ENCODE results near the gene OR6P1.

OR6P1 gene

DNA sequence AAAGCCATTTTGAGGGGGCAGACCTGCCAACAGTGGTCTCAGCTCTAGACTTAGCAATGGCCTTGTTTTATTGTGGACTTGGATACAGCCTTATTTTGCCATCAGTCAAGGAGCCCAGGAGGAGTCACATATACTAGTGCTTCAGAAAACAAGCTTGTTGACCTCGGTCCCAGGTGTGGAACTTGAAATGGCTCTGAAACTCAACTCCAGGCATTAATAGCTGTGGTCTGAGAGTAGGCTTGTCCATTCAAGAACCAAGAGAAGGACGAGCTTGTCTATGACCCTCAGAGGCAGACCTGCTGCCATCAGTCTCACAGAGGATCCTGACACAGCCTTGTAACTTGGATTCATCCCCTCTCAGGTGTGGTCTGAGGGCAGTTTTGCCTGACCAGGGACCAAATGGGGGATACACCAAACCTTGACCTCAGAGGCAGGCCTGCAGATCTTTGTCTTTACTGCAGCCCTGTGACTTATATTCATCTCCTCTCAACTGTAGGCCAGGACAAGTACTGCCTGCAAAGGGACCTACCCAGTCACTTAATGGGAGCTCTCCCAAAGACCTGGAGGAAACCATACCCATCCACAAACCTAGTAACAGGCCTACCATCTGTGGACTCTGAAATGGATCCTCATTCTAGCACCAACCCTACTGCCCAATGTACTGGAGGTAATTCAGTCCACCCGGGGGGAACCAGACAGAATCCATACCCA, 49.3 kb downstream of the OR6P1 start:
- Histone ChIP-seq H3K9me2 (ENCODE audit: low read depth, low read length) (no peaks in the 10 kb centered on the region), H3K4me3 (ENCODE audit: low read depth, low read length, poor library complexity, severe bottlenecking) (no peak overlapping the region), H3K9me3 (ENCODE audit: low read length) (no peaks in the 10 kb centered on the region), H3K27me3 (ENCODE audit: insufficient read depth, low read length) (no peaks in the 10 kb centered on the region), H3F3A (ENCODE audit: insufficient read depth, low read length) (no peaks in the 10 kb centered on the region), H2AFZ (ENCODE audit: low read length) (no peak overlapping the region), H3K9ac (ENCODE audit: low read length) (no peak overlapping the region), H3K27ac (ENCODE audit: low read depth, low read length, poor library complexity, severe bottlenecking) (no peak overlapping the region), H3K36me3 (ENCODE audit: insufficient read depth, low read length) (no peaks in the 10 kb centered on the region), H3K4me2 (ENCODE audit: low read length) (no peak overlapping the region), H3K79me2 (ENCODE audit: insufficient read depth, low read length) (no peaks in the 10 kb centered on the region), H3K4me1 (ENCODE audit: insufficient read depth, low read length, severe bottlenecking) (no peaks in the 10 kb centered on the region), H4K20me1 (ENCODE audit: insufficient read depth, low read length) (no peaks in the 10 kb centered on the region)
- no peak for TF ChIP-seq EZH2 (IDR thresholded peaks at IDR 0.05; ENCODE audit: borderline replicate concordance, low read length)
- TF ChIP-seq, protein P1, sequence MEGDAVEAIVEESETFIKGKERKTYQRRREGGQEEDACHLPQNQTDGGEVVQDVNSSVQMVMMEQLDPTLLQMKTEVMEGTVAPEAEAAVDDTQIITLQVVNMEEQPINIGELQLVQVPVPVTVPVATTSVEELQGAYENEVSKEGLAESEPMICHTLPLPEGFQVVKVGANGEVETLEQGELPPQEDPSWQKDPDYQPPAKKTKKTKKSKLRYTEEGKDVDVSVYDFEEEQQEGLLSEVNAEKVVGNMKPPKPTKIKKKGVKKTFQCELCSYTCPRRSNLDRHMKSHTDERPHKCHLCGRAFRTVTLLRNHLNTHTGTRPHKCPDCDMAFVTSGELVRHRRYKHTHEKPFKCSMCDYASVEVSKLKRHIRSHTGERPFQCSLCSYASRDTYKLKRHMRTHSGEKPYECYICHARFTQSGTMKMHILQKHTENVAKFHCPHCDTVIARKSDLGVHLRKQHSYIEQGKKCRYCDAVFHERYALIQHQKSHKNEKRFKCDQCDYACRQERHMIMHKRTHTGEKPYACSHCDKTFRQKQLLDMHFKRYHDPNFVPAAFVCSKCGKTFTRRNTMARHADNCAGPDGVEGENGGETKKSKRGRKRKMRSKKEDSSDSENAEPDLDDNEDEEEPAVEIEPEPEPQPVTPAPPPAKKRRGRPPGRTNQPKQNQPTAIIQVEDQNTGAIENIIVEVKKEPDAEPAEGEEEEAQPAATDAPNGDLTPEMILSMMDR (IDR thresholded peaks at IDR 0.05; ENCODE audit: low read length): no peak

DNA sequence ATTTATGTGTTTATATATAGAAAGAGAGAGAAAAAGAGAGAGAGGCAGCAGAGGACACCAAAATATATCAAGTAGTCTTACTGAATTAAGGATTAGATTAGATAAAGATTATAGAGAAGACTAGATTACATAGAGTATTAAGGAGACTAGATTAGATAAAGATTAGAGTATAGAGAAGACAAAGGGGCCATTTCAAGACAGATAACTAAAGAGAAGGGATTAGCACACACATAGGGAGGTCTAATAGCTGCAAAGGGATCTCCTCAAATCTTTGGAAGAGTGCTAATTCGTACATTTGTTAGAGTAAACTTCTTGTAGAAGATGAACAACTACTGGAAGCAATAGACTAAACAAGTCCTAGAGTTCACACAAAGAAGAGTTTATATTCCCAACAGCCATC, 50.4 kb downstream of the OR6P1 start:
- Histone ChIP-seq H3K4me3 (ENCODE audit: low read depth, low read length, poor library complexity, severe bottlenecking) (no peak overlapping the region), H3K4me2 (ENCODE audit: low read length) (no peak overlapping the region), H3K36me3 (ENCODE audit: insufficient read depth, low read length) (no peaks in the 10 kb centered on the region), H3K27ac (ENCODE audit: low read depth, low read length, poor library complexity, severe bottlenecking) (no peak overlapping the region), H3K9ac (ENCODE audit: low read length) (no peak overlapping the region), H3K9me3 (ENCODE audit: low read length) (no peaks in the 10 kb centered on the region), H3F3A (ENCODE audit: insufficient read depth, low read length) (no peaks in the 10 kb centered on the region), H2AFZ (ENCODE audit: low read length) (no peak overlapping the region), H3K4me1 (ENCODE audit: insufficient read depth, low read length, severe bottlenecking) (no peaks in the 10 kb centered on the region), H3K27me3 (ENCODE audit: insufficient read depth, low read length) (no peaks in the 10 kb centered on the region), H3K9me2 (ENCODE audit: low read depth, low read length) (no peaks in the 10 kb centered on the region), H4K20me1 (ENCODE audit: insufficient read depth, low read length) (no peaks in the 10 kb centered on the region), H3K79me2 (ENCODE audit: insufficient read depth, low read length) (no peaks in the 10 kb centered on the region)
- TF ChIP-seq, protein P1 (IDR thresholded peaks at IDR 0.05; ENCODE audit: low read length): no peak
- TF ChIP-seq EZH2 (IDR thresholded peaks at IDR 0.05; ENCODE audit: borderline replicate concordance, low read length): no peak

DNA sequence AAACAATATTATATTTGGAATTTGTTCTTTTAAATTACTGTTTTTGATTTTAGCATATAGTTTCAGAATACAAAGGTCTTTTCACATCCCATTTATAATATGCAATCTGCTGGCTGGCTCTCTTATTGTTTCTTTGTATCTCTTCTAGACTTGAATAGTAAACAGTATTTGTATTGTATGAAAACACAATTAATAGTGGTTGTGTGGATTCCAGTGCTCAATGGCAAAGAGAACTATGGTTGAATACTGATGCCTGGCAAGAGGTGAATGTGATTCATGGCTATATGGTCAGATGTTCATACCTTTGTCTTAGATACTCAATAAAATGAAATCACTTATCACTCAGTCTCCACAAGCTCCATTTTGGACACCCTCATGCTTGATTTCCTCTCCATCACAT, 53.4 kb downstream of the OR6P1 start:
- no peaks in the 10 kb centered on the region for H4K20me1 ChIP-seq (ENCODE audit: insufficient read depth, low read length)
- H3F3A ChIP-seq (ENCODE audit: insufficient read depth, low read length): no peaks in the 10 kb centered on the region
- no peaks in the 10 kb centered on the region for H3K79me2 ChIP-seq (ENCODE audit: insufficient read depth, low read length)
- H3K4me3 ChIP-seq (ENCODE audit: low read depth, low read length, poor library complexity, severe bottlenecking): no peak overlapping the region
- H3K9ac ChIP-seq (ENCODE audit: low read length): no peak overlapping the region
- H3K27ac ChIP-seq (ENCODE audit: low read depth, low read length, poor library complexity, severe bottlenecking): no peak overlapping the region
- H3K9me2 ChIP-seq (ENCODE audit: low read depth, low read length): no peaks in the 10 kb centered on the region
- no peak overlapping the region for H2AFZ ChIP-seq (ENCODE audit: low read length)
- H3K4me2 ChIP-seq (ENCODE audit: low read length): no peak overlapping the region
- H3K4me1 ChIP-seq (ENCODE audit: insufficient read depth, low read length, severe bottlenecking): no peaks in the 10 kb centered on the region
- no peaks in the 10 kb centered on the region for H3K9me3 ChIP-seq (ENCODE audit: low read length)
- no peak for TF ChIP-seq EZH2 (IDR thresholded peaks at IDR 0.05; ENCODE audit: borderline replicate concordance, low read length)
- TF ChIP-seq, protein P1 (IDR thresholded peaks at IDR 0.05; ENCODE audit: low read length): no peak
- H3K27me3 ChIP-seq (ENCODE audit: insufficient read depth, low read length): no peaks in the 10 kb centered on the region
- no peaks in the 10 kb centered on the region for H3K36me3 ChIP-seq (ENCODE audit: insufficient read depth, low read length)
